ENCODE measurements around the gene FADS1.

DNA sequence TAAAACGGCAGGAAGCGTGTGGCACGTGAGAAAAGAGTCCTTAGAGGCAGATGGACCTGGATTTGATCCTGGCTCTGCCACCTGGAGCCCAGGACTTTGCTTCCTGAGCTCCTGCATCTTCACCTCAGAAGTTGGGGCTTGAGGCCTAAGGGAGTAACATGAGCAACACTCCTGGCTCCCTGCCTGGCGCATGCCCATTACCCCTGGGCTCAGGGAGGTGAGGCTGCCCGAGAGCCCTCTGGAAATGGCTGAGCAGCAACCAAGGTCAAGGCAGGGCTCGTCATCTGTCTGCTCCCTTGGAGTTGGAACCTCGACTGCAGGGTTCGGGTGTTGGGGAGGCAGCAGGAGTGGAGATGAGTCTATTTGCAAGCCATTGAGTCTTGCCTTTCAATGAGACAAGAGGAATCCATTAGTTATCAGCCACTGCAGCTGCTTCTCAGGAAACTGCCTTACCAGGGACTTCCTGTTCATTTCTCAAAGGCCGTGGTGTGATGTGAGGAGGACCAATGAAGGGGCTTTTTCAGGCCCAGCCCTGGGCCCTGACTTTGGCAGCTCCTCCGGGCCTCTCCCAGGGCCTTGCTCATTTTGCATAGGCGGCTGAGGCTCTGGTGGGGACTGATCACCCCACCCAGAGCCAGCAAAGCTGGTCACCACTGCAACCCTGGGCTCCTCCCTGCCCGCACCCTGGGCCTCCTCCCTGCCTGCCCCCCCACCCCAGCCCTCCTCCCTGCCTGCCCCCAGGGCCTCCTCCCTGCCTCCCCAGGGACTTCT lies 17.7 kb upstream of the FADS1 start:
- TF ChIP-seq, protein P1, sequence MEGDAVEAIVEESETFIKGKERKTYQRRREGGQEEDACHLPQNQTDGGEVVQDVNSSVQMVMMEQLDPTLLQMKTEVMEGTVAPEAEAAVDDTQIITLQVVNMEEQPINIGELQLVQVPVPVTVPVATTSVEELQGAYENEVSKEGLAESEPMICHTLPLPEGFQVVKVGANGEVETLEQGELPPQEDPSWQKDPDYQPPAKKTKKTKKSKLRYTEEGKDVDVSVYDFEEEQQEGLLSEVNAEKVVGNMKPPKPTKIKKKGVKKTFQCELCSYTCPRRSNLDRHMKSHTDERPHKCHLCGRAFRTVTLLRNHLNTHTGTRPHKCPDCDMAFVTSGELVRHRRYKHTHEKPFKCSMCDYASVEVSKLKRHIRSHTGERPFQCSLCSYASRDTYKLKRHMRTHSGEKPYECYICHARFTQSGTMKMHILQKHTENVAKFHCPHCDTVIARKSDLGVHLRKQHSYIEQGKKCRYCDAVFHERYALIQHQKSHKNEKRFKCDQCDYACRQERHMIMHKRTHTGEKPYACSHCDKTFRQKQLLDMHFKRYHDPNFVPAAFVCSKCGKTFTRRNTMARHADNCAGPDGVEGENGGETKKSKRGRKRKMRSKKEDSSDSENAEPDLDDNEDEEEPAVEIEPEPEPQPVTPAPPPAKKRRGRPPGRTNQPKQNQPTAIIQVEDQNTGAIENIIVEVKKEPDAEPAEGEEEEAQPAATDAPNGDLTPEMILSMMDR (IDR thresholded peaks at IDR 0.05; ENCODE audit: low read length), result no peak
- TF ChIP-seq EZH2 (IDR thresholded peaks at IDR 0.05; ENCODE audit: borderline replicate concordance, low read length), result no peak
